ENCODE measurements around the gene YPEL3. TPM values are rescaled to one million over a fixed set of nuclear protein-coding genes. Genes with fewer than 3 reads are reported as not detected.

YPEL3 gene
- total and polyA plus RNA-seq, 2 of the 8 experiments (the other 6 are each of a cell fraction or from before 2014, with no cell fraction given): 40.3 to 53.3 TPM

DNA sequence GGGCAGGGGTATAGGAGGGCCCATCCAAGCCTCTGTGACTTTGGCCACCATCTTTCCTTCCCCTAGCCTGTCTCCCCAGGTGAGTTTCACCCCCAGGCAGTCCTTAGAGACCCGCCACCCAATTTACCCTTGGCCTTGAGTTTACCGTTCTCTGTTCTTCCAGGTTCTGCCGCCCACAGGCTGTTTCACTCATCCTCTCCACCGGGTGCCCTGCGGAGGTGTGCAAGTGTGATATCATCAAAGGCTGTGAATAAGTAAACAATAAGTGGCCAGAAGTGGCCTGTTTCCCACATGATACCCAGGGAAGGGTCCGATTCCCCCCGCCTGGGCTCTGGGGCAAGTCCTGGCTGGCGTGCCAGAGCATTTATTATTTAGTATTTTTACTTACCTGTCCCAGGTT is 49.8 kb downstream of the YPEL3 start:
- Histone ChIP-seq H2BK20ac (ENCODE audit: low read length) (no peak overlapping the region), H3K4me3 (ENCODE audit: extremely low read depth in 1 of 4, insufficient read depth in 2 of 4, low read depth in 3 of 4, low read length in 4 of 4) (no peak overlapping the region), H2BK15ac (ENCODE audit: low read length) (no peak overlapping the region), H3K4me2 (ENCODE audit: insufficient read depth in 1 of 2, low read depth in 2 of 2, low read length in 2 of 2) (no peak overlapping the region), H3K79me2 (ENCODE audit: control insufficient read depth in 1 of 2, insufficient read depth in 2 of 2, low read length in 2 of 2) (no peaks in the 10 kb centered on the region), H2BK12ac (ENCODE audit: low read depth, low read length) (no peak overlapping the region), H4K8ac (ENCODE audit: extremely low read depth, insufficient read depth, low read length) (peak overlapping the region; percentile 68), H2BK5ac (ENCODE audit: low read depth, low read length) (no peak overlapping the region), H3K18ac (ENCODE audit: extremely low read depth, low read length) (no peak overlapping the region), H3K23ac (ENCODE audit: insufficient read length) (no peak overlapping the region), H4K5ac (ENCODE audit: insufficient read length, low read depth, low read length) (no peak overlapping the region), H3K4me1 (replicated peaks in 1 of 4; ENCODE audit: control insufficient read depth in 3 of 4, insufficient read depth in 4 of 4, low read length in 3 of 4) (no peaks in the 10 kb centered on the region), H3K36me3 (ENCODE audit: control insufficient read depth in 2 of 4, insufficient read depth in 4 of 4, low read length in 3 of 4) (no peaks in the 10 kb centered on the region), H3K14ac (ENCODE audit: insufficient read length) (no peak overlapping the region), H3K56ac (replicated peaks; ENCODE audit: insufficient read length, low read depth, low read length) (no peak overlapping the region), H4K91ac (replicated peaks; ENCODE audit: insufficient read length, low read length) (no peak overlapping the region), H4K20me1 (replicated peaks in 1 of 2; ENCODE audit: control insufficient read depth in 1 of 2, insufficient read depth in 2 of 2, low read length in 2 of 2) (peaks cover 0 to 5% of the 10 kb centered on the region in 2 experiments), H2BK120ac (replicated peaks; ENCODE audit: low read depth, low read length) (no peak overlapping the region), H3K79me1 (ENCODE audit: low read depth, low read length) (peaks cover 3% of the 10 kb centered on the region; the same call in 1 of the 2 replicates), H2AFZ (ENCODE audit: low read length) (no peak overlapping the region), H3K9me3 (ENCODE audit: insufficient read depth in 2 of 2, low read depth in 1 of 2, low read length in 1 of 2) (no peaks in the 10 kb centered on the region), H3K23me2 (ENCODE audit: low read depth, low read length) (peaks cover 6% of the 10 kb centered on the region; the same call in 1 of the 2 replicates), H3K9ac (replicated peaks in 1 of 4; ENCODE audit: extremely low read depth in 1 of 4, low read depth in 3 of 4, low read length in 3 of 4) (no peak overlapping the region), H3K27ac (ENCODE audit: low read depth, low read length) (no peak overlapping the region), H3K4ac (replicated peaks; ENCODE audit: insufficient read length, low read depth, low read length) (no peak overlapping the region), H3K27me3 (replicated peaks in 1 of 4; ENCODE audit: control insufficient read depth in 3 of 4, extremely low read depth in 1 of 4, insufficient read depth in 3 of 4, low read length in 3 of 4) (peaks cover 0 to 6% (median 1%) of the 10 kb centered on the region in 4 experiments; a peak in 3 of 7 replicates), H2AK5ac (ENCODE audit: low read depth, low read length) (no peak overlapping the region)
- ChIA-PET POLR2A (ENCODE audit: partially characterized antibody) (interaction anchor here (1.3 kb wide), 1 partner anchor 19 kb away, joined by 4 read pairs; the partner anchor contains the start of gene ALDOA), CTCF (ENCODE audit: partially characterized antibody) (interaction anchor here (1.7 kb wide), 1 partner anchor 9 kb away, joined by 6 read pairs; no protein-coding TSS in a partner anchor)
- no peak for TF ChIP-seq TAF1 (IDR thresholded peaks at IDR 0.05; ENCODE audit: low read depth, low read length)
- no peak for TF ChIP-seq MAFK (IDR thresholded peaks at IDR 0.05; ENCODE audit: low read depth, low read length)
- TF ChIP-seq SIRT6 (IDR thresholded peaks at IDR 0.05; ENCODE audit: low read length): no peak
- no peak for TF ChIP-seq NRF1 (IDR thresholded peaks at IDR 0.05; ENCODE audit: low read depth, low read length)
- FAIRE-seq: no peak
- DNase-seq (ENCODE audit: low read depth in 1 of 2, low spot score in 2 of 2): no peak
- 83% methylated on average over 8 of the region's 8 CpGs; no CpG with 5 or more reads in 1 of the 2 experiments for WGBS, 2 experiments (ENCODE audit: extremely low coverage in 1 of 2, insufficient coverage in 1 of 2, insufficient read length in 1 of 2, insufficient replicate concordance in 2 of 2, low coverage in 1 of 2, low lambda C conversion rate in 2 of 2, missing lambda C conversion rate in 1 of 2)

Other genes starting within 250 kb of the YPEL3 start
- 69.2 and 70.9 TPM in 2 replicates for gene CDIPT, start 233.0 kb downstream of the YPEL3 start, total RNA-seq (2021; fragmentation: NEBNext Ultra II Directional; extraction: Animal tissue kit (Norgen Biotek cat#: 25700))
- gene CDIPT, start 233.0 kb downstream of the YPEL3 start, polyA plus RNA-seq (2011; rRNA removed): 140 and 190 TPM in 2 replicates
- gene SEZ6L2, start 196.7 kb downstream of the YPEL3 start, total RNA-seq (2021; fragmentation: NEBNext Ultra II Directional; extraction: Animal tissue kit (Norgen Biotek cat#: 25700)): 43.5 and 46.6 TPM in 2 replicates
- 47.7 and 65.7 TPM in 2 replicates for gene SEZ6L2, start 196.7 kb downstream of the YPEL3 start, polyA plus RNA-seq (2011; rRNA removed)
- 17.8 and 18.6 TPM in 2 replicates for gene ASPHD1, start 195.7 kb downstream of the YPEL3 start, total RNA-seq (2021; fragmentation: NEBNext Ultra II Directional; extraction: Animal tissue kit (Norgen Biotek cat#: 25700))
- gene ASPHD1, start 195.7 kb downstream of the YPEL3 start, polyA plus RNA-seq (2011; rRNA removed): 14.1 and 14.5 TPM in 2 replicates
- gene KCTD13, start 170.0 kb downstream of the YPEL3 start, total RNA-seq (2021; fragmentation: NEBNext Ultra II Directional; extraction: Animal tissue kit (Norgen Biotek cat#: 25700)): 10.8 and 12.3 TPM in 2 replicates
- 9.2 and 14.0 TPM in 2 replicates for gene KCTD13, start 170.0 kb downstream of the YPEL3 start, polyA plus RNA-seq (2011; rRNA removed)
- gene TMEM219, start 134.1 kb downstream of the YPEL3 start, total RNA-seq (2021; fragmentation: NEBNext Ultra II Directional; extraction: Animal tissue kit (Norgen Biotek cat#: 25700)): 60.2 and 64.9 TPM in 2 replicates
- gene TMEM219, start 134.1 kb downstream of the YPEL3 start, polyA plus RNA-seq (2011; rRNA removed): 116 and 150 TPM in 2 replicates
- 32.6 and 34.2 TPM in 2 replicates for gene TAOK2, start 122.3 kb downstream of the YPEL3 start, total RNA-seq (2021; fragmentation: NEBNext Ultra II Directional; extraction: Animal tissue kit (Norgen Biotek cat#: 25700))
- 13.5 and 18.0 TPM in 2 replicates for gene TAOK2, start 122.3 kb downstream of the YPEL3 start, polyA plus RNA-seq (2011; rRNA removed)
- 17.7 and 18.5 TPM in 2 replicates for gene HIRIP3, start 100.6 kb downstream of the YPEL3 start, total RNA-seq (2021; fragmentation: NEBNext Ultra II Directional; extraction: Animal tissue kit (Norgen Biotek cat#: 25700))
- gene HIRIP3, start 100.6 kb downstream of the YPEL3 start, polyA plus RNA-seq (2011; rRNA removed): 11.9 and 14.0 TPM in 2 replicates
- 91.2 and 92.7 TPM in 2 replicates for gene INO80E, start 100.0 kb downstream of the YPEL3 start, total RNA-seq (2021; fragmentation: NEBNext Ultra II Directional; extraction: Animal tissue kit (Norgen Biotek cat#: 25700))
- gene INO80E, start 100.0 kb downstream of the YPEL3 start, polyA plus RNA-seq (2011; rRNA removed): 43.0 and 110 TPM in 2 replicates
- 10.3 and 13.9 TPM in 2 replicates for gene DOC2A, start 85.2 kb downstream of the YPEL3 start, total RNA-seq (2021; fragmentation: NEBNext Ultra II Directional; extraction: Animal tissue kit (Norgen Biotek cat#: 25700))
- 20.7 and 34.2 TPM in 2 replicates for gene DOC2A, start 85.2 kb downstream of the YPEL3 start, polyA plus RNA-seq (2011; rRNA removed)
- gene C16orf92, start 73.0 kb downstream of the YPEL3 start, total RNA-seq (2021; fragmentation: NEBNext Ultra II Directional; extraction: Animal tissue kit (Norgen Biotek cat#: 25700)): not detected in 2 replicates
- not detected in 2 replicates for gene C16orf92, start 73.0 kb downstream of the YPEL3 start, polyA plus RNA-seq (2011; rRNA removed)
- gene TLCD3B, start 64.9 kb downstream of the YPEL3 start, total RNA-seq (2021; fragmentation: NEBNext Ultra II Directional; extraction: Animal tissue kit (Norgen Biotek cat#: 25700)): 26.9 and 27.8 TPM in 2 replicates
- 15.2 and 23.0 TPM in 2 replicates for gene TLCD3B, start 64.9 kb downstream of the YPEL3 start, polyA plus RNA-seq (2011; rRNA removed)
- gene ALDOA, start 30.5 kb downstream of the YPEL3 start, total RNA-seq (2021; fragmentation: NEBNext Ultra II Directional; extraction: Animal tissue kit (Norgen Biotek cat#: 25700)): 1,083 and 1,146 TPM in 2 replicates
- gene ALDOA, start 30.5 kb downstream of the YPEL3 start, polyA plus RNA-seq (2011; rRNA removed): 1,072 and 1,397 TPM in 2 replicates
- 148 TPM in 2 replicates for gene PPP4C, start 20.2 kb downstream of the YPEL3 start, total RNA-seq (2021; fragmentation: NEBNext Ultra II Directional; extraction: Animal tissue kit (Norgen Biotek cat#: 25700))
- gene PPP4C, start 20.2 kb downstream of the YPEL3 start, polyA plus RNA-seq (2011; rRNA removed): 298 and 355 TPM in 2 replicates
- 2.3 and 2.8 TPM in 2 replicates for gene TBX6, start 4.3 kb downstream of the YPEL3 start, total RNA-seq (2021; fragmentation: NEBNext Ultra II Directional; extraction: Animal tissue kit (Norgen Biotek cat#: 25700))
- gene TBX6, start 4.3 kb downstream of the YPEL3 start, polyA plus RNA-seq (2011; rRNA removed): 2.2 and 3.6 TPM in 2 replicates
- gene GDPD3, start 17.3 kb upstream of the YPEL3 start, total RNA-seq (2021; fragmentation: NEBNext Ultra II Directional; extraction: Animal tissue kit (Norgen Biotek cat#: 25700)): 1.5 TPM in 1 of 2 replicates, not detected in the other
- 0.20 and 0.30 TPM in 2 replicates for gene GDPD3, start 17.3 kb upstream of the YPEL3 start, polyA plus RNA-seq (2011; rRNA removed)
- gene MAPK3, start 27.0 kb upstream of the YPEL3 start, total RNA-seq (2021; fragmentation: NEBNext Ultra II Directional; extraction: Animal tissue kit (Norgen Biotek cat#: 25700)): 28.7 and 40.1 TPM in 2 replicates
- gene MAPK3, start 27.0 kb upstream of the YPEL3 start, polyA plus RNA-seq (2011; rRNA removed): 67.9 and 96.1 TPM in 2 replicates
- 11.7 and 12.1 TPM in 2 replicates for gene CORO1A, start 87.4 kb upstream of the YPEL3 start, total RNA-seq (2021; fragmentation: NEBNext Ultra II Directional; extraction: Animal tissue kit (Norgen Biotek cat#: 25700))
- gene CORO1A, start 87.4 kb upstream of the YPEL3 start, polyA plus RNA-seq (2011; rRNA removed): 10.9 and 11.8 TPM in 2 replicates
- 208 and 211 TPM in 2 replicates for gene BOLA2B, start 97.5 kb upstream of the YPEL3 start, total RNA-seq (2021; fragmentation: NEBNext Ultra II Directional; extraction: Animal tissue kit (Norgen Biotek cat#: 25700))
- 872 and 991 TPM in 2 replicates for gene BOLA2B, start 97.5 kb upstream of the YPEL3 start, polyA plus RNA-seq (2011; rRNA removed)
- 18.2 and 36.9 TPM in 2 replicates for gene SLX1A, start 97.7 kb upstream of the YPEL3 start, total RNA-seq (2021; fragmentation: NEBNext Ultra II Directional; extraction: Animal tissue kit (Norgen Biotek cat#: 25700))
- 4.7 and 7.3 TPM in 2 replicates for gene SLX1A, start 97.7 kb upstream of the YPEL3 start, polyA plus RNA-seq (2011; rRNA removed)
- gene SULT1A3, start 103.0 kb upstream of the YPEL3 start, total RNA-seq (2021; fragmentation: NEBNext Ultra II Directional; extraction: Animal tissue kit (Norgen Biotek cat#: 25700)): 10.9 and 13.8 TPM in 2 replicates
- gene SULT1A3, start 103.0 kb upstream of the YPEL3 start, polyA plus RNA-seq (2011; rRNA removed): 1.9 and 4.4 TPM in 2 replicates
- gene NPIPB13, start 152.3 kb upstream of the YPEL3 start, total RNA-seq (2021; fragmentation: NEBNext Ultra II Directional; extraction: Animal tissue kit (Norgen Biotek cat#: 25700)): 13.5 and 15.5 TPM in 2 replicates
- gene NPIPB13, start 152.3 kb upstream of the YPEL3 start, polyA plus RNA-seq (2011; rRNA removed): 4.3 and 6.0 TPM in 2 replicates